GM12874 (cell line): ENCODE data around the gene ESPL1.

Source experiments
- TF ChIP-seq, protein P1 (sequence below): IDR thresholded peaks from 2 replicates; pipeline ENCODE4 v1.5.1; 2011; ENCODE audit warnings: low read depth, mild to moderate bottlenecking, control low read depth, low read length, moderate library complexity; ENCODE audit not compliant: insufficient read depth

The ESPL1 gene

DNA sequence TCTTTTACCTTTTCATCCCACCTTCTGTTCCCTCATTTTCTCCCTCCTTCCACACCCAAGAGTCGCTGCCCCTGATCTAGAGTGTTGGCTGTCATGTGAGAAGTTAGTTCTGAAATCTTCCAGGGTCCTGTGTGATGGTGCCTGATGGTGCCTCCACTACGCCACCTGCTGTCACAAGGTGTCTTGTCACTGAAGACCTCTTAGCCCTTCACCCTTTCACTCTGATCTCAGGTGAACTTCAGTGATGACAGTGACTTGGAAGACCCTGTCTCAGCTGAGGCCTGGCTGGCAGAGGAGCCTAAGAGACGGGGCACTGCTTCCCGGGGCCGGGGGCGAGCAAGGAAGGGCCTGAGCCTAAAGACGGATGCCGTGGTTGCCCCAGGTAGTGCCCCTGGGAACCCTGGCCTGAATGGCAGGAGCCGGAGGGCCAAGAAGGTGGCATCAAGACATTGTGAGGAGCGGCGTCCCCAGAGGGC is 19.7 kb downstream of the ESPL1 start:
- TF ChIP-seq, protein P1, sequence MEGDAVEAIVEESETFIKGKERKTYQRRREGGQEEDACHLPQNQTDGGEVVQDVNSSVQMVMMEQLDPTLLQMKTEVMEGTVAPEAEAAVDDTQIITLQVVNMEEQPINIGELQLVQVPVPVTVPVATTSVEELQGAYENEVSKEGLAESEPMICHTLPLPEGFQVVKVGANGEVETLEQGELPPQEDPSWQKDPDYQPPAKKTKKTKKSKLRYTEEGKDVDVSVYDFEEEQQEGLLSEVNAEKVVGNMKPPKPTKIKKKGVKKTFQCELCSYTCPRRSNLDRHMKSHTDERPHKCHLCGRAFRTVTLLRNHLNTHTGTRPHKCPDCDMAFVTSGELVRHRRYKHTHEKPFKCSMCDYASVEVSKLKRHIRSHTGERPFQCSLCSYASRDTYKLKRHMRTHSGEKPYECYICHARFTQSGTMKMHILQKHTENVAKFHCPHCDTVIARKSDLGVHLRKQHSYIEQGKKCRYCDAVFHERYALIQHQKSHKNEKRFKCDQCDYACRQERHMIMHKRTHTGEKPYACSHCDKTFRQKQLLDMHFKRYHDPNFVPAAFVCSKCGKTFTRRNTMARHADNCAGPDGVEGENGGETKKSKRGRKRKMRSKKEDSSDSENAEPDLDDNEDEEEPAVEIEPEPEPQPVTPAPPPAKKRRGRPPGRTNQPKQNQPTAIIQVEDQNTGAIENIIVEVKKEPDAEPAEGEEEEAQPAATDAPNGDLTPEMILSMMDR = peak; percentile 71

DNA sequence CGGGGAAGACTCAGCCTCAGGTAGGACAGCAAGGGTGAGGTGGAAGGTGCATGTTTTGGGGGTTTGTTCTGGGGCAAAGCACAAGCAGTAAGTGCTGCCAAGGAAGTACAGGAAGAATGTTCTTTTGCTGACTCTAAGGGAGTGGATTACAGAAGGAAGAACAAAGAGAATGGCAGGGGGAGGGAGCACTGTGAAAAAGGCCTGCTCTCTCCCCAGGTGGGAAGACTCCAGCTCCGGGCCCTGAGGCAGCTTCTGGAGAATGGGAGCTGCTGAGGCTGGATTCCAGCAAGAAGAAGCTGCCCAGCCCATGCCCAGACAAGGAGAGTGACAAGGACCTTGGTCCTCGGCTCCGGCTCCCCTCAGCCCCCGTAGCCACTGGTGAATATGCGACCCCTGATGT is 20.2 kb downstream of the ESPL1 start:
- TF ChIP-seq, protein P1 = no peak

DNA sequence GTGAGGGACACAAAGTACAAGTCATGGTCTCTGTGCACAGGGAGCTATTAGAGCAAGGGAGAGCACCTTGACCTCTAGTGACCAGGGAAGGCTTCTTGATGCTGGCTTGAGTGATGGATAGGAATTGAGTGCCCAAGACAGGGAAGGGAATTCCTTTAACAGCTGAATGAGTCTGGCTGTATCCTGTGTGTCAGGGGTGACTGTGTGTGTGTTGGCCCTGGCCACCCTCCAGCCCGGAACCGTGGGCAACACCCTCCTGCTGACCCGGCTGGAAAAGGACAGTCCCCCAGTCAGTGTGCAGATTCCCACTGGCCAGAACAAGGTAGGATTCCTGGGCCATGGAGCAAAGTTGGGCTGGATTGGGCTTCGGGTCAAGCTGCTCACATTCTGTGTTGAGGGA is 21.8 kb downstream of the ESPL1 start:
- TF ChIP-seq, protein P1 = no peak

DNA sequence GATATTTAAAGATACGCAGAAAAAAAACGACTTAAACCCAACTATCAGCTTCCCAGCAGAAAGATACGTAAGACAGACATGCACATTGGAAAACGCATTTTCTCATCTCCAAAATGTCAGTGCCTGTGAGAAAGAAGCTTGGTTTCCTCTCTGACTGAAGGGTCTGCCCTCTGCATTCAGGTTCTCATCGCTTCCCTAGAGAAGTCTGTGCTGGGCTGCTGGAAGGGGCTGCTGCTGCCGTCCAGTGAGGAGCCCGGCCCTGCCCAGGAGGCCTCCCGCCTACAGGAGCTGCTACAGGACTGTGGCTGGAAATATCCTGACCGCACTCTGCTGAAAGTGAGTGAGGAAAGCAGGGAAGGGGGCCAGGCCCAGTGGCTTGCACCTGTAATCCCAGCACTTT is 22.6 kb downstream of the ESPL1 start:
- TF ChIP-seq, protein P1 = no peak

DNA sequence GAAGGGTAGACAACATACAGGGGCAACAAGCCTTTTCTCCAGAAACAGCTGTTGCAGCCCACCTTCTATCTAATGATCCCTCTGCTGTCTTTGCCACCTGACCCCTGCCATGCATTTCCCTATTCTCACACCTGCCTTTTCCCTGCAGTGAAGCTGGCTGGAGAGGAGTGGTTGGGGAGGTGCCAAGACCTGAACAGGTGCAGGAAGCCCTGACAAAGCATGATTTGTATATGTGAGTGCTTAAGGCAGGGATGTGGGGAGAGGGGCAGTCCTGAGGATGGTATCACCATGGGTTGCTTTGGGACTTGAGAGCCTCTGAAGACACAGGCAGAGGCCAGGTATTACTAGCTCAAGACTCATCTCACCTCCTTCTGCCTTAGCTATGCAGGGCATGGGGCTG is 24.3 kb downstream of the ESPL1 start:
- TF ChIP-seq, protein P1 = no peak

DNA sequence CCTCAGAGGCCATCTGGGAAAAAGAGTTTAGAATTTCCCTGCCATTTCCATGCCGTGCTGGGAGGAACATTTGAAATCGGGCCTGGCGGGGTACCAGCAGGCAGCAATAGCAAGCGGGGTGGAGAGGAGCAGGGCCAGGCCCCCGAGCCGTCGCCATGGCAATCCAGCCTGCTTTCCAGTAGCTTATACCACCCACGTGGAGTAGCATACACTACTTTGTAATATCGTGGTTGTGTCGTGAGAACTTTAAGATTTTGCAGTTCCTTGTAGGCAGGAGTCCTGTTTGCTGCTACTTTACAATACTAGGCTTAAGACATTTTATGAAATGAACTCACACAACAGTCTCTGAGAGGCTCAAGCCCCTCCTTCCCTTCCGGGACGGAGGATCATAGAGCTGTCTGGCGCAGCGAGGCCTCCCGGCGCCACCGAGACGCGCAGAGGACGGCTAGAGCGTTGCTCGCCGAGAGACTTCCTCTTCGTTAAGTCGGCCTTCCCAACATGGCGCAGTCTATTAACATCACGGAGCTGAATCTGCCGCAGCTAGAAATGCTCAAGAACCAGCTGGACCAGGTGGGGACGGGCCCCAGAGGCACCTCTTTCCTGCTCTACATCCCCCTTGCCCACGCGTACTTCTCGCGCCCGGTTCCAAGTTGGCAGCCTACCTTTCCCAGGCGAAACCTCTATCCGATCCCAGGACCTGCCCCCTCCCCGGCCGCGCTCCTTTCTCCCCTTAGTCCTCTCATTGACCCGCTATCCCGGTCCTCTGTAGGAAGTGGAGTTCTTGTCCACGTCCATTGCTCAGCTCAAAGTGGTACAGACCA is 27.2 kb downstream of the ESPL1 start, which contains the start of gene PFDN5:
Gene PFDN5, plus strand, starts transcription at position 473 of the 821 bp plus-strand sequence. Its CDS starts 26 bp downstream, at position 499.
- TF ChIP-seq, protein P1 = no peak

DNA sequence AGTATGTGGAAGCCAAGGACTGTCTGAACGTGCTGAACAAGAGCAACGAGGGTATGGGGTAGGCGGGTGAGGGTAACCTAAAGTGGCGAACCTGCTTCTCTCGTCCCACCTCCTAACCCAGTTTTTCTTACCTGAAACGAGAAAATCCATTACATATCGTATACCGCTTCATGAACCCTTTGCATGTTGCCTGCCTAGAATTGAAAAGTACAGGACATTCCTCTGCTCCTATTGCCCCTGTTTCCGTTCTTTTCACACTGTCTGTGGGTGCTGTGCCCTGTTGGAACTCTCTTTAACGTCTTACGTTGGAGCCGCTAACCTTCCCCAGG is 27.8 kb downstream of the ESPL1 start:
- TF ChIP-seq, protein P1 = no peak
